ENCODE results near the gene SIRT4. TPM values are rescaled to one million over a fixed set of nuclear protein-coding genes. Genes with fewer than 3 reads are reported as not detected.

SIRT4 gene
- total RNA-seq, 2 donors from 2014 or later, result 1.3 to 1.6 TPM

DNA sequence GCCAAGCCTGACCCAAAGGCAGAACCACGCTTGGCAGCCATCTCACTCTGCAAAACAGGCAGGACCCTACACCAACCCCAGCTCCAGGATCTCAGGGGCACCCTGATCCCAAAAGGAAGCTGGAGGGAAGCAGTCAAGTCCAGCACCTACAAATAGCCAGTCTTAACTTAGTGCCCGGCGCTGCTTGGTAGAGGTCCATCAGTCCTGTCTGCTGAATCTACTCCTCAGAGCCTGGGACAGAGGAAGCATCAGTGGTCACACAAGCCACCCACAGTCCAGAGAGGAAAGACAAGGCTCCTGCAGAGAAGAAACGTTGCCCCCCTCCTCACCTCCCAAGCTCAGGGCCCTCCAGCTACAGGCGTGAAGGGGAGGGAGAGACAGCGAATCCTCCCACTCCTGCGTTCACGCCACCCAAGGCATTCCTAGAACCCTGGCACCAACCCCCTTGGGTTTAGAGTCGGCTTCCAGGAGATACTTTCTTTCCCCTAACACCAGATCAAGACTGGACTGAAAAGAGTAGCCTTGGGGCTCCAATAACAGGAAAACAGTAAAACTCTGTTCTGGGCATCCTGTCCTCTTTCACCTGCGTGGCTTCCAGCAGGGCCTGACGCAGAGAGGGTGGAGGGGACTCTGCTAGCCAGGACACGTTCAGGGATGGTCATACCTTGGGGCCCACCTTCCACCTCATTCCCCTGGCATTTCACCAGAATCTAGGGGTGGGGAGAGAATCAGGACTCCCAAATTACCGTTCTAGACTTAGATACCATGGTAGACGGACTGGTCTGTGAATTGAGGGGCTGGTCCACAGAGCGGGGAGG lies 37.8 kb upstream of the SIRT4 start:
- Histone ChIP-seq H3K9ac (ENCODE audit: low read depth in 2 of 2, low read length in 2 of 2) (peak overlapping the region; percentile 76 to 98), H3K36me3 (no peaks in the 10 kb centered on the region), H3K4me3 (peak overlapping the region; percentile 95), H3K4me1 (peaks cover 26% of the 10 kb centered on the region), H3K27me3 (no peaks in the 10 kb centered on the region), H3K9me3 (no peaks in the 10 kb centered on the region), H3K27ac (peak overlapping the region; percentile 78)
- TF ChIP-seq, protein P1, sequence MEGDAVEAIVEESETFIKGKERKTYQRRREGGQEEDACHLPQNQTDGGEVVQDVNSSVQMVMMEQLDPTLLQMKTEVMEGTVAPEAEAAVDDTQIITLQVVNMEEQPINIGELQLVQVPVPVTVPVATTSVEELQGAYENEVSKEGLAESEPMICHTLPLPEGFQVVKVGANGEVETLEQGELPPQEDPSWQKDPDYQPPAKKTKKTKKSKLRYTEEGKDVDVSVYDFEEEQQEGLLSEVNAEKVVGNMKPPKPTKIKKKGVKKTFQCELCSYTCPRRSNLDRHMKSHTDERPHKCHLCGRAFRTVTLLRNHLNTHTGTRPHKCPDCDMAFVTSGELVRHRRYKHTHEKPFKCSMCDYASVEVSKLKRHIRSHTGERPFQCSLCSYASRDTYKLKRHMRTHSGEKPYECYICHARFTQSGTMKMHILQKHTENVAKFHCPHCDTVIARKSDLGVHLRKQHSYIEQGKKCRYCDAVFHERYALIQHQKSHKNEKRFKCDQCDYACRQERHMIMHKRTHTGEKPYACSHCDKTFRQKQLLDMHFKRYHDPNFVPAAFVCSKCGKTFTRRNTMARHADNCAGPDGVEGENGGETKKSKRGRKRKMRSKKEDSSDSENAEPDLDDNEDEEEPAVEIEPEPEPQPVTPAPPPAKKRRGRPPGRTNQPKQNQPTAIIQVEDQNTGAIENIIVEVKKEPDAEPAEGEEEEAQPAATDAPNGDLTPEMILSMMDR (IDR thresholded peaks at IDR 0.05), result no peak
- no peak for DNase-seq
- intact Hi-C loops (cut with DNase I), result no loop called here

DNA sequence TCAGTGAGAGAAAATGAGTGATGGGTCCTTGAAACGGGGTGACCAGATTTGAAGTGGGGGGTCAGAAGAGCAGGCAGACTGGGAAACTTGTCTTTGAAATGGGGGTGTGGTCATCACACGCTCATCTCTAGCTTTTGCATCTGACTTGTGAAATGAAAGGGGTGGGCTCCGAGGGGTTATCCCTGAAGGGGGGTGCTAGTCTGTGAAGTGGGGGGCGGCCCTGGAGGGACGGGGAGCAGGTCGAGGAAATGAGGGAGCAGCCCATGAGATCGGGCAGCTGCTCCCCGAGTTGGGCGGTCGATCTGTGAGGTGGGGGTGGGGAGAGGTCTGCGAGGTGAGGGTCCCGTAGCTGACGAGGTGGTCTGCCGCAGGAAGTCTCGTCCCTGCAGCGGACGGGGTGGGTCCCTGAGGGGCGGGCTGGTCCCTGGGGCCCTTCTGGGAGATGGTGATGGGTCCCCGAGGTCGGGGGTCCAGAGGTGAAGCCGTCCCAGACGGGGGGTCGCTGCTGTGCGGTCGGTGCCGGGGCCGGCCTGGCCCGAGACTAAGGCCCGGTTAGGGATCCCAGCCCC lies 37.1 kb upstream of the SIRT4 start:
- no peaks in the 10 kb centered on the region for H3K9me3 ChIP-seq
- no peak for DNase-seq
- TF ChIP-seq, protein P1 (IDR thresholded peaks at IDR 0.05), result no peak
- H3K27me3 ChIP-seq, result no peaks in the 10 kb centered on the region
- H3K27ac ChIP-seq, result peak overlapping the region; percentile 78
- H3K4me3 ChIP-seq, result peak overlapping the region; percentile 95
- peaks cover 26% of the 10 kb centered on the region for H3K4me1 ChIP-seq
- no peaks in the 10 kb centered on the region for H3K36me3 ChIP-seq
- intact Hi-C loops (cut with DNase I), result no loop called here
- peak overlapping the region; percentile 76 to 98 for H3K9ac ChIP-seq (ENCODE audit: low read depth in 2 of 2, low read length in 2 of 2)

DNA sequence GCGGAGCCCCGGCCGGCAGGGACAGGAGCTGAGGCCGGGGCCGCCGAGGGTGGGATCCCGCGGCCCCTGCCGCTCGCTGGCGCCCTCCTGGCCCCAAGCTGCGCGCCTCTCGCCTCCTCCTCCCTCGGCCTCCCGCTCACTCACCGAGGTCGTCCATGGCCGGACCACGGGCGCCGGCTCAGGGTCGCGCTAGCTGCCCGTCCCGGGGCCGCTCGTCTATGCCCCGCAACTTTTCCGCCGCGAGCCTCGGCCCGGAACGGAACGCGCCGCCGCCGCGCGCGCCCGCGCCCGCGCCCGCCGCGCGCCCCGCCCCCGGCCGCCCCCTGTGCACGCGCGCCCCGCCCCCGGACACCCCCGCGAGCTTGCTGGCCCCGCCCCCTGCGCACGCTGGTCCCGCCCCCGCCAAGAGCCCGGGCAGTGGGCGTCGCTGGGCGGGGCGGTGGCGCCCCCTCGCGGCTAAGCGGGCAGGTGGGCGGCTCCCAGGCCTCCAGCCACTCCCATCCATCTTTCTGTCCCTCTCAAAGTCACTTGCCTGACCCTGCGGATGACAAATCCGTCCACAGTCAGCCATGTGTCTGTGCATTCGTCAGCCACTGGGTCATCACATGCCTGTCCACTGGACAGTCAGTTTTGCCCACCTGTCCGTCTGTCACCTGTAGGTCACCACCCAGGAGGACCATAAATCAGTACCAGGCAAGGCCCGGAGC lies 36.5 kb upstream of the SIRT4 start, which contains the start of gene PXN:
PXN (minus strand) TSS at position 258 of the 707 bp plus-strand sequence; CDS start at position 157, 101 bp downstream.
- Histone ChIP-seq H3K36me3 (no peaks in the 10 kb centered on the region), H3K4me1 (peaks cover 26% of the 10 kb centered on the region), H3K9ac (ENCODE audit: low read depth in 2 of 2, low read length in 2 of 2) (peak within 1 kb of the TSS; percentile 76 to 98), H3K9me3 (no peaks in the 10 kb centered on the region), H3K27me3 (no peaks in the 10 kb centered on the region), H3K4me3 (peak within 1 kb of the TSS; percentile 95), H3K27ac (peak within 1 kb of the TSS; percentile 78)
- DNase-seq, result peak; percentile 91
- intact Hi-C loops (cut with DNase I), result loop anchor here (2.0 kb wide), 1 partner anchor 37 kb away; no protein-coding TSS in a partner anchor
- TF ChIP-seq, protein P1 (IDR thresholded peaks at IDR 0.05), result peak; percentile 76

DNA sequence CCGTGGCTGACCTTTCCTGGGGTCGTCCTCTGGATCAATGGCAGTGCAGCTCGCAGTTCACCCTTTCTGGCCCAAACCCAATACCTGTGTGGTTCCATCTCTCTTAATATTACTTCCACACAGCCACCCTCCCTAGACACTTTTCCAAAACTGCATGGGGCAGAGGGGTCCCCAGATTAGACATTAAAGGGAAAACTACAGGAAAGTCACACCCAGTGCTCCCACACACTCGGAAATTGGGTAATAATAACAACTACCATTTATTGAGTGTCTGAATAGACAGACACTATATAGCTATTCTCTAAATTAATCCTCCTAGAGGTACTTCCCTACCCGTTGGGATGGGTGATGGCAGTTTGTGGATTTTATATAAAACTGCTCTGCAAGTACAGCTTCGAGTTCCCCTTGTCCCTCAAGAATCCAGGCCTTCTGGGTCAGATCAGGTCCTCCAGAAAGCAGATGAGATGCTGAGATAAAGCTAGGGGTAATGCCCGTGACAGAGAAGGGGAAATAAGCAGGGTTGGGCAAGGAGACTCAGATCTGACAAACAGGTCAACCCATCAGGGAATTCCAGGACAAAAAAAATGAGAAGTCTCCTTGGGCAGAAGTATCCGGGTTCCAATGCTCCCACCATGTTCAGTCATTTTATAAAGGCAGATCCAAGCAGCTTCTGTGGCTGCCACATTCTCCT lies 35.8 kb upstream of the SIRT4 start:
- intact Hi-C loops (cut with DNase I), result loop anchor here (2.0 kb wide), 1 partner anchor 38 kb away; no protein-coding TSS in a partner anchor
- Histone ChIP-seq H3K9me3 (no peaks in the 10 kb centered on the region), H3K27ac (no peak overlapping the region), H3K4me3 (no peak overlapping the region), H3K36me3 (no peaks in the 10 kb centered on the region), H3K27me3 (no peaks in the 10 kb centered on the region), H3K4me1 (peaks cover 26% of the 10 kb centered on the region), H3K9ac (ENCODE audit: low read depth in 2 of 2, low read length in 2 of 2) (peak overlapping the region in 1 of 2 donors; percentile 14)
- TF ChIP-seq, protein P1 (IDR thresholded peaks at IDR 0.05), result peak; percentile 3
- DNase-seq, result no peak

DNA sequence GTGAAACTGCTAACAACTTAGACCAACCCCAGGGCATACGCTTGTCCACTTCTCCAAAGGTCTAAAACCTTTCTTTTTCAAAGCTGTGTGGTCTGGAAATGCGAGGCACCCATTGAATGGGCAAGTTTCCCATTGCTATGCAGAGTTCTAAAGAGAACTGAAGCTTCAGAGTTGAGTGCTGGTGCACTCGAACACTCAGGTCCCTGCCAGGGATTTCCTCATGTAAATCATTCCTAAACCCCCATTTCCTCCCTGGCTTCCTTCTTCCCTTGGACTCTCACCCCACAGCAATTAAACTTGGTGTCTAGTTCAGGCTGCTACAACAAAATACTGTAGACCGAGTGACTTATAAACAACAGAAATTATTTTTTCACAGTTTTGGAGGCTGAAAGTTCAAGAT lies 34.4 kb upstream of the SIRT4 start:
- TF ChIP-seq, protein P1 (IDR thresholded peaks at IDR 0.05), result no peak
- Histone ChIP-seq H3K27me3 (no peaks in the 10 kb centered on the region), H3K4me1 (peaks cover 16% of the 10 kb centered on the region), H3K27ac (peak overlapping the region; percentile 67), H3K4me3 (no peak overlapping the region), H3K9ac (ENCODE audit: low read depth in 2 of 2, low read length in 2 of 2) (no peak overlapping the region), H3K36me3 (no peaks in the 10 kb centered on the region), H3K9me3 (no peaks in the 10 kb centered on the region)
- no peak for DNase-seq
- intact Hi-C loops (cut with DNase I), result loop anchor here (2.0 kb wide), 1 partner anchor 39 kb away; no protein-coding TSS in a partner anchor
